ENCODE data around the gene MOG. TPM values are rescaled to one million over a fixed set of nuclear protein-coding genes. Genes with fewer than 3 reads are reported as not detected.

Gene MOG
- total RNA-seq, 6 experiments from 2014 or later, result not detected

DNA sequence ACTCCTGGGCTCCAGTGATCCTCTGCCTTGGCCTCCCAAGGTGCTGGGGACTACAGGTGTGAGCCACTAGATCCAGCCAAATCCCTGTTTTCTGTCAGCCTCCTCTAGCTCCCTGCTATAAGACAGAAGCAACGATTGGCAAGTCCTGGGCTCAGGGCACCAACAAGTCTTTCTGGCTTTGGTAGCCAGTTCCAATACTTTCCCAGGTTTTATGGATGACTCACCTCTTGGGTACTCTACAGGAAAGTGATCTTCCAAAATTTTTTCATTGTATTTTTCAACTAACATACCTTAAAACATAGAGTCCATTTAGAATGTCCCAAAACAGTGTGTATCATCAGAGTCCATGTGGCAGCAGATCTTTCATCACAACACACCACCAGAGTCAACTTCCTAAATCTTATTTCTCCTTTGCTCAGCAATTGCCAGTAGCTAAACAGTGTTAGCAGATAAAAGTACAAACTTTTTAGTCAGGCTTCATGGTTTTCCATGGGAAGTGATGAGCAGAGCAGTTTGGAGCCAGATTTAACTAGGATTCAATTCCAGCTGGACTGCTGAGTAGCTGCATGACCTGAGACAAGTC lies 37.2 kb upstream of the MOG start:
- H3K27ac Mint-ChIP-seq, result no peak overlapping the region
- no peak for DNase-seq
- no peak overlapping the region for H3K4me3 Mint-ChIP-seq
- no peaks in the 10 kb centered on the region for H3K9me3 Mint-ChIP-seq
- H3K27me3 Mint-ChIP-seq (ENCODE audit: insufficient read depth), result no peaks in the 10 kb centered on the region; the same call in 1 of the 2 replicates
- H3K36me3 Mint-ChIP-seq (ENCODE audit: low read depth), result peaks cover 38% of the 10 kb centered on the region
- TF ChIP-seq, protein P1, sequence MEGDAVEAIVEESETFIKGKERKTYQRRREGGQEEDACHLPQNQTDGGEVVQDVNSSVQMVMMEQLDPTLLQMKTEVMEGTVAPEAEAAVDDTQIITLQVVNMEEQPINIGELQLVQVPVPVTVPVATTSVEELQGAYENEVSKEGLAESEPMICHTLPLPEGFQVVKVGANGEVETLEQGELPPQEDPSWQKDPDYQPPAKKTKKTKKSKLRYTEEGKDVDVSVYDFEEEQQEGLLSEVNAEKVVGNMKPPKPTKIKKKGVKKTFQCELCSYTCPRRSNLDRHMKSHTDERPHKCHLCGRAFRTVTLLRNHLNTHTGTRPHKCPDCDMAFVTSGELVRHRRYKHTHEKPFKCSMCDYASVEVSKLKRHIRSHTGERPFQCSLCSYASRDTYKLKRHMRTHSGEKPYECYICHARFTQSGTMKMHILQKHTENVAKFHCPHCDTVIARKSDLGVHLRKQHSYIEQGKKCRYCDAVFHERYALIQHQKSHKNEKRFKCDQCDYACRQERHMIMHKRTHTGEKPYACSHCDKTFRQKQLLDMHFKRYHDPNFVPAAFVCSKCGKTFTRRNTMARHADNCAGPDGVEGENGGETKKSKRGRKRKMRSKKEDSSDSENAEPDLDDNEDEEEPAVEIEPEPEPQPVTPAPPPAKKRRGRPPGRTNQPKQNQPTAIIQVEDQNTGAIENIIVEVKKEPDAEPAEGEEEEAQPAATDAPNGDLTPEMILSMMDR (IDR thresholded peaks at IDR 0.05), result no peak
- peaks cover 11% of the 10 kb centered on the region for H3K4me1 Mint-ChIP-seq (ENCODE audit: low read depth)

DNA sequence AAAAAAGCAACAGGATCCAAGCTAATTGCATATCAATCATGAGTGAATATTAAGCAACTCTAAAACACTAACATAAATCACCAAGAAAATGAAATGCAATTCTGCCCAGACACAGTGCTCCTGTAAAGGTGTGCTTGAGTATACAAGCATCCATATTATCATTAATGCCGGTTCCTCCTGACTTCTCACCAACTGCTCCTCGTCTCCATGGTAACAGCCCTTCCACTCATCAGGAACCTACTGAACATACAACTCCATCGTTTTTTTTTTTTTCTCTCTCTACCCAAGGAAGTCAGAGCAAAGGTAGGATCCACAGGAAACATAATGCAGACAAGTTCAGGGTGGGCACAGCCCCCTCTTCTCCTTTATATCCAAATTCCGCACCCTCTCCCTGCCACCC lies 36.3 kb upstream of the MOG start:
- no peak overlapping the region for H3K4me3 Mint-ChIP-seq
- H3K27me3 Mint-ChIP-seq (ENCODE audit: insufficient read depth), result no peaks in the 10 kb centered on the region; the same call in none of the 2 replicates
- TF ChIP-seq, protein P1 (IDR thresholded peaks at IDR 0.05), result no peak
- H3K27ac Mint-ChIP-seq, result no peak overlapping the region
- peaks cover 18% of the 10 kb centered on the region for H3K4me1 Mint-ChIP-seq (ENCODE audit: low read depth)
- peaks cover 38% of the 10 kb centered on the region for H3K36me3 Mint-ChIP-seq (ENCODE audit: low read depth)
- no peak for DNase-seq
- no peaks in the 10 kb centered on the region for H3K9me3 Mint-ChIP-seq

DNA sequence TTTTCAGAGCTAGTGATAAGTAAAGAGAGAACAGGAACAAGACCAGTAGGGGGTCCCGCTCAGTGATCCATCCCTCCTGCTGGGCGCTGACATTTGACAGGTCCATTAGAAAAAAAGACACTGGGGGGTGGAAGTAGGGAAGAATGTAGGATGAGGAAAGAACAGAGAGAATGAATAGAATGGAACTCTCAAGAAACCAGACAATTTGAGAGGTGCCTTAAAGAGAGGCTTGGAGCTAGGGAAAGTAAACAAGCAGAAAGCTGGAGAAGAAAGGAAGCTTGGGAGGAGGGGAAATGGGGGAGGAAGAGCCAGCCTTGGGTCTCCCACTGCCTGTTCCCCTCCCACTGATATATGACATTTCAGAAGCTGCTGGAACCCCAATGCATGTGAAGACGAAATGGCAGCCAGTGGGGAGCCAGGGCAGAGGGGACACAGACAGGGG lies 32.4 kb upstream of the MOG start:
- H3K4me1 Mint-ChIP-seq (ENCODE audit: low read depth), result peaks cover 43% of the 10 kb centered on the region
- no peaks in the 10 kb centered on the region for H3K9me3 Mint-ChIP-seq
- no peak overlapping the region for H3K27ac Mint-ChIP-seq
- no peak overlapping the region for H3K4me3 Mint-ChIP-seq
- TF ChIP-seq, protein P1 (IDR thresholded peaks at IDR 0.05), result no peak
- H3K36me3 Mint-ChIP-seq (ENCODE audit: low read depth), result peaks cover 31% of the 10 kb centered on the region
- DNase-seq, result no peak
- H3K27me3 Mint-ChIP-seq (ENCODE audit: insufficient read depth), result no peaks in the 10 kb centered on the region; the same call in none of the 2 replicates

DNA sequence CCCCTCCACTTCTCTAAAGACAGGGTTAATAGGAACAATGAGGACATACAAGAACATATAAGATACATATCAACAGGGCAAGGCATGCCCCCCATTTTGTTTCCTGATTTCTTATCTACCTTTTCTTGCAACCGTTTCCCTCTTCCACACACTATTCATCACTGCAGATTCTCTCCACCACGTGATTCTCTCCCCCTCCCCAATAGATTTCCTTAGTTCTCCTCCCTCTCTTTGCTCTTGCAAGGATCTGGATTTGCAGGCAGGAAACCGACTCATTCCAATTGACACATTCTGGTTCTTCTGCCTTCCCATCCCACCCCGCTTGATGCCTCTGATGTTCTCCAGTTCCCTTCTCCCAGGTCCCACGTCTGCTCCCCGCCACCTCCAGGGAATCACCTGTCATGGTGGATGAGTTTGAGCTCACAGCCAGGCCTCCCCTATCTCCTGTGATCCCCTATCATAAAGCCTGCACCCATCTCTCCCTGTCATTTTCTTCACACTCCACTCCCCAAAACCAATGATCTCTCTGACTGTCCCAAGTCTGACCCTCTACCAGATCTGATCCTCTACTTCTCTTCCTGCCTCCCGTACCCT lies 31.5 kb upstream of the MOG start:
- no peak overlapping the region; the same call in 1 of the 2 replicates for H3K4me3 Mint-ChIP-seq
- peaks cover 25% of the 10 kb centered on the region for H3K36me3 Mint-ChIP-seq (ENCODE audit: low read depth)
- H3K4me1 Mint-ChIP-seq (ENCODE audit: low read depth), result peaks cover 48% of the 10 kb centered on the region
- TF ChIP-seq, protein P1 (IDR thresholded peaks at IDR 0.05), result no peak
- peaks cover 3% of the 10 kb centered on the region for H3K27me3 Mint-ChIP-seq (ENCODE audit: insufficient read depth)
- H3K27ac Mint-ChIP-seq, result no peak overlapping the region
- no peak for DNase-seq
- no peaks in the 10 kb centered on the region for H3K9me3 Mint-ChIP-seq

DNA sequence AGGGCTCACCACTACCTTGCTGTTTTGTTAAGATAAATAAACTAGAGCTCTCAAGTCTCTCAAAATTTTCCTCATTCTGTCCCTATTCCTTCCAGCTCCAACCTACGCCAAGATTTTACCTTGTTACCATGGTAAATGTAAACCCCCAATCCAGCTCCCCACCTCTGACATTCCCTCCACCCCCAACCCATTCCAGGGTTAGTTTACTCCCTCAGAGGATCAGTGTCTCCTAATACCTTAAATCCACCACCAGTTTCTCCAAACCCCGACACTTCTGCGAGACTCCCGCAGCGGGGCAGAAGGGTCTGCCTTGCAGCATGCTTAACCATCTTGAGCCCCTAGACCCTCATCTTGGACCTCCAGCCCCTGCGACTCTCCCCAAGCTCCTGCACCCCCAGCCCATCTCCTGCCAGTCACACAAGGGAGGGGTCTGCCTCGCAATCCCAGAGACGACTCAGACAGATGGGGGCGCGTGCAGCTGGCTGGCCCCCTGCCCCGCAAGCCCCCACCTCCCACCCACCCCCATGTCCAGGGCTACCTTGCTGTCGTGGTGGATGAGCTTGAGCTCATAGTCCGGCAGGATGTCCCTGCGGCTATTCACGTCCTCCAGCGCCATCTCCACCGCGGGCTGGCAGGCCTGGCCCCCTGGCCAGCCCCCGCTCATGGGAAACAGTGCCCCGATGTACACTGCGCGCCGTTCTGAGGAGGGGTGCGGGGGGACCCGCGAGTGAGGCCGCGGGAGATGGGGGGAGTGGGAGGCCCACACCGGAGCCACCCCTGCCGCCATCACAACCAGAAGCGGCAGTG lies 29.7 kb upstream of the MOG start:
- Mint-ChIP-seq H3K36me3 (ENCODE audit: low read depth) (peaks cover 12% of the 10 kb centered on the region), H3K27me3 (ENCODE audit: insufficient read depth) (peaks cover 3% of the 10 kb centered on the region), H3K4me1 (ENCODE audit: low read depth) (peaks cover 65% of the 10 kb centered on the region), H3K4me3 (peak overlapping the region; percentile 93), H3K27ac (peak overlapping the region; percentile 58), H3K9me3 (no peaks in the 10 kb centered on the region)
- DNase-seq, result no peak
- TF ChIP-seq, protein P1 (IDR thresholded peaks at IDR 0.05), result no peak

All from HFFc6 (cell line).